ENCODE data around the gene TUNAR.

The TUNAR gene

GRCh38 chr14:95855606-95856005, 21.0 kb upstream of the TUNAR start:
- Mint-ChIP-seq H3K27ac (no peak overlapping the region), H3K4me3 (no peak overlapping the region), H3K9me3 (no peaks in the 10 kb centered on the region), H3K36me3 (ENCODE audit: low read depth) (no peaks in the 10 kb centered on the region), H3K4me1 (ENCODE audit: low read depth) (no peaks in the 10 kb centered on the region), H3K27me3 (peaks cover 35% of the 10 kb centered on the region)
- no peak for DNase-seq

- no peak for DNase-seq
- no peaks in the 10 kb centered on the region for H3K9me3 Mint-ChIP-seq
- no peak overlapping the region for H3K27ac Mint-ChIP-seq
- no peak overlapping the region for H3K4me3 Mint-ChIP-seq
- no peaks in the 10 kb centered on the region for H3K4me1 Mint-ChIP-seq (ENCODE audit: low read depth)
- H3K27me3 Mint-ChIP-seq = peaks cover 32% of the 10 kb centered on the region
- H3K36me3 Mint-ChIP-seq (ENCODE audit: low read depth) = no peaks in the 10 kb centered on the region
Measured at GRCh38 chr14:95857275-95857674, 19.4 kb upstream of the TUNAR start.

- no peak for DNase-seq
- H3K4me3 Mint-ChIP-seq = no peak overlapping the region
- no peaks in the 10 kb centered on the region for H3K36me3 Mint-ChIP-seq (ENCODE audit: low read depth)
- no peaks in the 10 kb centered on the region for H3K4me1 Mint-ChIP-seq (ENCODE audit: low read depth)
- peaks cover 33% of the 10 kb centered on the region for H3K27me3 Mint-ChIP-seq
- no peak overlapping the region for H3K27ac Mint-ChIP-seq
- H3K9me3 Mint-ChIP-seq = no peaks in the 10 kb centered on the region
Measured at GRCh38 chr14:95858893-95859292, 17.7 kb upstream of the TUNAR start.

- DNase-seq = no peak
- H3K27ac Mint-ChIP-seq = no peak overlapping the region
- no peaks in the 10 kb centered on the region for H3K9me3 Mint-ChIP-seq
- H3K36me3 Mint-ChIP-seq (ENCODE audit: low read depth) = no peaks in the 10 kb centered on the region
- H3K4me3 Mint-ChIP-seq = no peak overlapping the region
- H3K4me1 Mint-ChIP-seq (ENCODE audit: low read depth) = no peaks in the 10 kb centered on the region
- peaks cover 41% of the 10 kb centered on the region for H3K27me3 Mint-ChIP-seq
Measured at GRCh38 chr14:95862243-95862642, 14.4 kb upstream of the TUNAR start.

- H3K36me3 Mint-ChIP-seq (ENCODE audit: low read depth) = no peaks in the 10 kb centered on the region
- no peak overlapping the region for H3K4me3 Mint-ChIP-seq
- no peaks in the 10 kb centered on the region for H3K4me1 Mint-ChIP-seq (ENCODE audit: low read depth)
- H3K27me3 Mint-ChIP-seq = peaks cover 43% of the 10 kb centered on the region
- no peak overlapping the region for H3K27ac Mint-ChIP-seq
- no peak for DNase-seq
- H3K9me3 Mint-ChIP-seq = no peaks in the 10 kb centered on the region
Measured at GRCh38 chr14:95863295-95863694, 13.3 kb upstream of the TUNAR start.

- Mint-ChIP-seq H3K27me3 (peaks cover 38% of the 10 kb centered on the region), H3K27ac (no peak overlapping the region), H3K9me3 (no peaks in the 10 kb centered on the region), H3K4me1 (ENCODE audit: low read depth) (no peaks in the 10 kb centered on the region), H3K4me3 (no peak overlapping the region), H3K36me3 (ENCODE audit: low read depth) (no peaks in the 10 kb centered on the region)
- DNase-seq = no peak
Measured at GRCh38 chr14:95869776-95870175, 6.9 kb upstream of the TUNAR start.

GRCh38 chr14:95870772-95871171, 5.9 kb upstream of the TUNAR start:
- no peaks in the 10 kb centered on the region for H3K4me1 Mint-ChIP-seq (ENCODE audit: low read depth)
- H3K9me3 Mint-ChIP-seq = no peaks in the 10 kb centered on the region
- H3K4me3 Mint-ChIP-seq = no peak overlapping the region
- DNase-seq = no peak
- no peak overlapping the region for H3K27ac Mint-ChIP-seq
- peaks cover 45% of the 10 kb centered on the region for H3K27me3 Mint-ChIP-seq
- H3K36me3 Mint-ChIP-seq (ENCODE audit: low read depth) = no peaks in the 10 kb centered on the region

- no peak for DNase-seq
- Mint-ChIP-seq H3K27me3 (peaks cover 40% of the 10 kb centered on the region), H3K36me3 (ENCODE audit: low read depth) (no peaks in the 10 kb centered on the region), H3K4me1 (ENCODE audit: low read depth) (no peaks in the 10 kb centered on the region), H3K4me3 (no peak overlapping the region), H3K9me3 (no peaks in the 10 kb centered on the region), H3K27ac (no peak overlapping the region)
Measured at GRCh38 chr14:95871531-95871930, 5.1 kb upstream of the TUNAR start.

- no peak for DNase-seq
- Mint-ChIP-seq H3K4me1 (ENCODE audit: low read depth) (peaks cover 1% of the 10 kb centered on the region), H3K4me3 (no peak overlapping the region), H3K36me3 (ENCODE audit: low read depth) (no peaks in the 10 kb centered on the region), H3K27ac (no peak overlapping the region), H3K9me3 (no peaks in the 10 kb centered on the region), H3K27me3 (peaks cover 45% of the 10 kb centered on the region)
Measured at GRCh38 chr14:95872777-95873176, 3.9 kb upstream of the TUNAR start.

GRCh38 chr14:95875831-95876760, 536 bp upstream of the TUNAR start:
- DNase-seq = no peak
- no peak overlapping the region for H3K27ac Mint-ChIP-seq
- H3K9me3 Mint-ChIP-seq = no peaks in the 10 kb centered on the region
- H3K4me1 Mint-ChIP-seq (ENCODE audit: low read depth) = peaks cover 1% of the 10 kb centered on the region
- H3K4me3 Mint-ChIP-seq = no peak overlapping the region
- H3K36me3 Mint-ChIP-seq (ENCODE audit: low read depth) = no peaks in the 10 kb centered on the region
- peaks cover 67% of the 10 kb centered on the region for H3K27me3 Mint-ChIP-seq

- peaks cover 1% of the 10 kb centered on the region for H3K4me1 Mint-ChIP-seq (ENCODE audit: low read depth)
- H3K27ac Mint-ChIP-seq = no peak overlapping the region
- DNase-seq = no peak
- H3K4me3 Mint-ChIP-seq = no peak overlapping the region
- H3K36me3 Mint-ChIP-seq (ENCODE audit: low read depth) = no peaks in the 10 kb centered on the region
- H3K9me3 Mint-ChIP-seq = no peaks in the 10 kb centered on the region
- H3K27me3 Mint-ChIP-seq = peaks cover 67% of the 10 kb centered on the region
Measured at GRCh38 chr14:95877633-95878032, 1.0 kb downstream of the TUNAR start.

GRCh38 chr14:95884377-95884776, 7.7 kb downstream of the TUNAR start:
- H3K27me3 Mint-ChIP-seq = peaks cover 44% of the 10 kb centered on the region
- no peaks in the 10 kb centered on the region for H3K9me3 Mint-ChIP-seq
- no peaks in the 10 kb centered on the region for H3K4me1 Mint-ChIP-seq (ENCODE audit: low read depth)
- no peak for DNase-seq
- H3K36me3 Mint-ChIP-seq (ENCODE audit: low read depth) = no peaks in the 10 kb centered on the region
- H3K4me3 Mint-ChIP-seq = no peak overlapping the region
- H3K27ac Mint-ChIP-seq = no peak overlapping the region

GRCh38 chr14:95885278-95885677, 8.6 kb downstream of the TUNAR start:
- no peak for DNase-seq
- H3K27me3 Mint-ChIP-seq = peaks cover 38% of the 10 kb centered on the region
- no peak overlapping the region for H3K27ac Mint-ChIP-seq
- no peak overlapping the region for H3K4me3 Mint-ChIP-seq
- no peaks in the 10 kb centered on the region for H3K4me1 Mint-ChIP-seq (ENCODE audit: low read depth)
- no peaks in the 10 kb centered on the region for H3K36me3 Mint-ChIP-seq (ENCODE audit: low read depth)
- H3K9me3 Mint-ChIP-seq = no peaks in the 10 kb centered on the region

- no peaks in the 10 kb centered on the region for H3K4me1 Mint-ChIP-seq (ENCODE audit: low read depth)
- H3K9me3 Mint-ChIP-seq = no peaks in the 10 kb centered on the region
- no peak overlapping the region for H3K4me3 Mint-ChIP-seq
- peaks cover 36% of the 10 kb centered on the region for H3K27me3 Mint-ChIP-seq
- DNase-seq = no peak
- no peaks in the 10 kb centered on the region for H3K36me3 Mint-ChIP-seq (ENCODE audit: low read depth)
- H3K27ac Mint-ChIP-seq = no peak overlapping the region
Measured at GRCh38 chr14:95885866-95886265, 9.2 kb downstream of the TUNAR start.

GRCh38 chr14:95886366-95887056, 9.9 kb downstream of the TUNAR start:
- Mint-ChIP-seq H3K4me1 (ENCODE audit: low read depth) (no peaks in the 10 kb centered on the region), H3K27ac (no peak overlapping the region), H3K9me3 (no peaks in the 10 kb centered on the region), H3K36me3 (ENCODE audit: low read depth) (no peaks in the 10 kb centered on the region), H3K27me3 (peaks cover 32% of the 10 kb centered on the region), H3K4me3 (no peak overlapping the region)
- no peak for DNase-seq

Measured in activated T-cell treated with anti-CD3 and anti-CD28 coated beads, Interleukin-2, amount 50 U/mL, for 24 hours (primary cell).